ENCODE results near the gene CDH22. TPM values are rescaled to one million over a fixed set of nuclear protein-coding genes. Genes with fewer than 3 reads are reported as not detected.

CDH22 gene
- total and polyA plus RNA-seq, 2 donors from 2014 or later = 0.19 to 1.6 TPM

- DNase-seq = no peak
- no peak for FAIRE-seq
- Histone ChIP-seq H3K9ac (ENCODE audit: low read length in 3 of 3) (no peak overlapping the region), H3K9me3 (ENCODE audit: control insufficient read depth in 2 of 3, insufficient read depth in 1 of 3, low read length in 3 of 3) (no peaks in the 10 kb centered on the region), H3K27me3 (ENCODE audit: control insufficient read depth, insufficient read depth, low read length) (peaks cover 26% of the 10 kb centered on the region), H3K27ac (ENCODE audit: low read depth in 2 of 2, low read length in 2 of 2) (no peak overlapping the region), H3K4me3 (ENCODE audit: low read length in 3 of 3) (no peak overlapping the region), H3K4me1 (ENCODE audit: control insufficient read depth in 2 of 3, insufficient read depth in 2 of 3, low read depth in 1 of 3, low read length in 3 of 3) (no peaks in the 10 kb centered on the region), H3K36me3 (ENCODE audit: control insufficient read depth in 2 of 3, insufficient read depth in 3 of 3, low read length in 3 of 3) (no peaks in the 10 kb centered on the region)
- intact Hi-C loops (cut with DNase I) = no loop called here
- TF ChIP-seq CTCF (IDR thresholded peaks at IDR 0.05; ENCODE audit: borderline replicate concordance, extremely low read depth, insufficient read depth) = no peak
These were observed 64.3 kb downstream of the CDH22 start for GRCh38 chr20:46243707-46244628.

- intact Hi-C loops (cut with DNase I) = no loop called here
- Histone ChIP-seq H3K4me3 (ENCODE audit: low read length in 3 of 3) (no peak overlapping the region), H3K36me3 (ENCODE audit: control insufficient read depth in 2 of 3, insufficient read depth in 3 of 3, low read length in 3 of 3) (no peaks in the 10 kb centered on the region), H3K4me1 (ENCODE audit: control insufficient read depth in 2 of 3, insufficient read depth in 2 of 3, low read depth in 1 of 3, low read length in 3 of 3) (no peaks in the 10 kb centered on the region), H3K9ac (ENCODE audit: low read length in 3 of 3) (no peak overlapping the region), H3K27me3 (ENCODE audit: control insufficient read depth, insufficient read depth, low read length) (peaks cover 19% of the 10 kb centered on the region), H3K27ac (ENCODE audit: low read depth in 2 of 2, low read length in 2 of 2) (no peak overlapping the region), H3K9me3 (ENCODE audit: control insufficient read depth in 2 of 3, insufficient read depth in 1 of 3, low read length in 3 of 3) (no peaks in the 10 kb centered on the region)
- TF ChIP-seq CTCF (IDR thresholded peaks at IDR 0.05; ENCODE audit: borderline replicate concordance, extremely low read depth, insufficient read depth) = no peak
- FAIRE-seq (no peak), DNase-seq (no peak)
These were observed 65.9 kb downstream of the CDH22 start for GRCh38 chr20:46242390-46242789.

- DNase-seq (no peak), FAIRE-seq (no peak)
- Histone ChIP-seq H3K9ac (ENCODE audit: low read length in 3 of 3) (no peak overlapping the region), H3K4me1 (ENCODE audit: control insufficient read depth in 2 of 3, insufficient read depth in 2 of 3, low read depth in 1 of 3, low read length in 3 of 3) (no peaks in the 10 kb centered on the region), H3K4me3 (ENCODE audit: low read length in 3 of 3) (no peak overlapping the region), H3K9me3 (ENCODE audit: control insufficient read depth in 2 of 3, insufficient read depth in 1 of 3, low read length in 3 of 3) (no peaks in the 10 kb centered on the region), H3K27ac (ENCODE audit: low read depth in 2 of 2, low read length in 2 of 2) (no peak overlapping the region), H3K27me3 (ENCODE audit: control insufficient read depth, insufficient read depth, low read length) (peaks cover 5% of the 10 kb centered on the region), H3K36me3 (ENCODE audit: control insufficient read depth in 2 of 3, insufficient read depth in 3 of 3, low read length in 3 of 3) (no peaks in the 10 kb centered on the region)
- intact Hi-C loops (cut with DNase I) = no loop called here
- no peak for TF ChIP-seq CTCF (IDR thresholded peaks at IDR 0.05; ENCODE audit: borderline replicate concordance, extremely low read depth, insufficient read depth)
These were observed 67.4 kb downstream of the CDH22 start for GRCh38 chr20:46240881-46241280.
